Effector memory CD4-positive, alpha-beta T cell (primary cell): Measurements from ENCODE around the gene REM1.
"Not testable (repeated sequence)": the region's sequence is repeated elsewhere in the genome, so short reads cannot be mapped to it uniquely, and the experiment has no call there.

Source experiments
- DNase-seq, 3 donors: peaks; one replicate each; pipeline ENCODE4 v3.0.0-alpha.2; 2020
- H3K27ac ChIP-seq: 2 replicates; pipeline ENCODE4 v1.7.0; 2013; ENCODE audit warnings: mild to moderate bottlenecking, low read length, moderate library complexity; ENCODE audit not compliant: insufficient read depth, poor library complexity, severe bottlenecking
- H3K27me3 ChIP-seq: replicated peaks from 2 replicates; pipeline ENCODE4 v1.7.0; 2013; ENCODE audit warnings: mild to moderate bottlenecking, low read length; ENCODE audit not compliant: insufficient read depth, control insufficient read depth, poor library complexity, severe bottlenecking
- H3K36me3 ChIP-seq: 2 replicates; pipeline ENCODE4 v1.7.0; 2013; ENCODE audit warnings: mild to moderate bottlenecking, low read length, moderate library complexity; ENCODE audit not compliant: control insufficient read depth, insufficient read depth
- H3K4me1 ChIP-seq: 2 replicates; pipeline ENCODE4 v1.7.0; 2013; ENCODE audit warnings: low read length, mild to moderate bottlenecking; ENCODE audit not compliant: control insufficient read depth, insufficient read depth, poor library complexity, severe bottlenecking
- H3K4me3 ChIP-seq: 2 replicates; pipeline ENCODE4 v1.7.0; 2013; ENCODE audit warnings: low read length, low read depth, mild to moderate bottlenecking; ENCODE audit not compliant: insufficient read depth, poor library complexity, severe bottlenecking
- H3K9me3 ChIP-seq: 2 replicates; pipeline ENCODE4 v1.7.0; 2013; ENCODE audit warnings: mild to moderate bottlenecking, low read length, moderate library complexity; ENCODE audit not compliant: control insufficient read depth
- total RNA-seq, 3 donors: gene quantifications; one replicate each; lab custom pipeline; 2026; lab: John Stamatoyannopoulos, UW

The REM1 gene, protein sequence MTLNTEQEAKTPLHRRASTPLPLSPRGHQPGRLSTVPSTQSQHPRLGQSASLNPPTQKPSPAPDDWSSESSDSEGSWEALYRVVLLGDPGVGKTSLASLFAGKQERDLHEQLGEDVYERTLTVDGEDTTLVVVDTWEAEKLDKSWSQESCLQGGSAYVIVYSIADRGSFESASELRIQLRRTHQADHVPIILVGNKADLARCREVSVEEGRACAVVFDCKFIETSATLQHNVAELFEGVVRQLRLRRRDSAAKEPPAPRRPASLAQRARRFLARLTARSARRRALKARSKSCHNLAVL
- 0 reads per million in 3 donors for total RNA-seq

DNA sequence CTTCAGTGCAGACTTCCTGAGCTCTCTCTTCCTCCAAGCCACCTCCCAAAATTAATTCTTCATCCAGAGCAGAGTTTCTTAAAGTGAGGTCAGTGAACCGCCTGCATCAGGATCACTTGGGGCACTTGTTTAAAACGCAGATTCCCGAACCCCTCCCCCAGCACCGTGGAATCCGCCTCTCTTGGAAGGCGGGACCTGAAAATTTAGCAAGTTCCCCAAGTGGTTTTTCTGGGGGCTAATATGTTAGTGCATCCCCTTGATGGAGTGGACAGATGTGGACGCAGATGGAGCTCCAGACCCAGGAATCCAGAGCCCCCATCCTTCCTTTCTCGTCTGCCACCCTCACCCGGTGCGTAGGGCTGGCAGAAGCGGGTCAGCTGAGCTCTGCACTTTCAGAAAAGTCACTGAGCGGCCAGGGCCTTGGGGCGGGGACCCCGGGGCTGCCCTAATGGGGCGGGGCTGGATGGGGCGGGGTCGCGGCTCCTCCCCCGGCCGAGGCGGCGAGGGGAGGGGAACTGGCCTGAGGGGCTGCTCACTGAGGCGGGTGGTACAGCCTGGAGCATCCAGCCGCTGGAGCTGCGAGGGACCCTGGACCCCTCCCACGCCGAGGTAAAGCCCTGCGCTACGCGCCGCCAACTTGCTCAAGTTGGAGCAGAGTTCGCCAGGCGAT lies at the start of gene REM1, which contains the start of gene DEFB124:
REM1 (plus strand) TSS at position 531 of the 670 bp plus-strand sequence. CDS start 1,158 bp downstream, outside the sequence.
DEFB124 (minus strand) TSS at position 370 of the 670 bp plus-strand sequence. CDS start 2,114 bp downstream, outside the sequence.
- H3K9me3 ChIP-seq, result no peaks in the 10 kb centered on the region
- no peak within 1 kb of the TSS for H3K4me3 ChIP-seq
- H3K27me3 ChIP-seq, result peaks cover 6% of the 10 kb centered on the region
- H3K4me1 ChIP-seq, result peaks cover 3% of the 10 kb centered on the region
- no peaks in the 10 kb centered on the region for H3K36me3 ChIP-seq
- H3K27ac ChIP-seq, result no peak within 1 kb of the TSS
- no peak for DNase-seq

DNA sequence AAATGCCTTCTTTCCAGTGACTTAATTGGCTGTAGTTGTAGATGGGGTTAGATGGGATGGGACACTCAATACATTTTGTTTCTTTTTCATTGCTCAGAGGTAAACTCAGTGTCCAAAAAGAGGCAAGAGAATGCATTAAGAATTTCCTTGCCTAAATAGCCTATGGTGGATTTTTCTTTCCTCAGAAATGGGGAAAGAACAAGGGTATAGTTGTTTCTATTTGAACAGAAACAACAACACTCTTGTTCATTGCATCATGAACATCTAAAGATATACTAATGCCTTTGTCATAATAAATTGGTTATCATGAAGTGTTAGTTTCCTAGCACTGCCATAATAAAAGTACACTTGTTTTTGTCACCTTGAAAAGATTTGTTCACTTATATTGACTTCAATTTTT lies 49.3 kb upstream of the REM1 start:
- H3K27ac ChIP-seq, result no peak overlapping the region
- H3K4me3 ChIP-seq, result no peak overlapping the region
- no peaks in the 10 kb centered on the region for H3K9me3 ChIP-seq
- no peaks in the 10 kb centered on the region for H3K27me3 ChIP-seq
- no peaks in the 10 kb centered on the region for H3K4me1 ChIP-seq
- no peak for DNase-seq
- H3K36me3 ChIP-seq, result no peaks in the 10 kb centered on the region

DNA sequence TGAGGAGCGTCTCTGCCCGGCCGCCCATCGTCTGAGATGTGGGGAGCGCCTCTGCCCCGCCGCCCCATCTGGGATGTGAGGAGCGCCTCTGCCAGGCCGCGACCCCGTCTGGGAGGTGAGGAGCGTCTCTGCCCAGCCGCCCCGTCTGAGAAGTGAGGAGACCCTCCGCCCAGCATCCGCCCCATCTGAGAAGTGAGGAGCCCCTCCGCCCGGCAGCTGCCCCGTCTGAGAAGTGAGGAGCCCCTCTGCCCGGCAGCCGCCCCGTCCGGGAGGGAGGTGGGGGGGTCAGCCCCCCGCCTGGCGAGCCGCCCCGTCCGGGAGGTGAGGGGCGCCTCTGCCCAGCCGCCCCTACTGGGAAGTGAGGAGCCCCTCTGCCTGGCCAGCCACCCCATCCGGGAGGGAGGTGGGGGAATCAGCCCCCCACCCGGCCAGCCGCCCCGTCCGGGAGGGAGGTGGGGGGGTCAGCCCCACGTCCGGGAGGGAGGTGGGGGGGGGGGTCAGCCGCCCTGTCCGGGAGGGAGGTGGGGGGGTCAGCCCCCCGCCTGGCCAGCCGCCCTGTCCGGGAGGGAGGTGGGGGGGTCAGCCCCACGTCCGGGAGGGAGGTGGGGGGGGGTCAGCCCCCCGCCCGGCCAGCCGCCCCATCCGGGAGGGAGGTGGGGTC lies 48.1 kb upstream of the REM1 start:
- DNase-seq, H3K27me3 ChIP-seq, H3K36me3 ChIP-seq, H3K4me3 ChIP-seq, H3K9me3 ChIP-seq, H3K4me1 ChIP-seq, H3K27ac ChIP-seq: not testable (repeated sequence)

DNA sequence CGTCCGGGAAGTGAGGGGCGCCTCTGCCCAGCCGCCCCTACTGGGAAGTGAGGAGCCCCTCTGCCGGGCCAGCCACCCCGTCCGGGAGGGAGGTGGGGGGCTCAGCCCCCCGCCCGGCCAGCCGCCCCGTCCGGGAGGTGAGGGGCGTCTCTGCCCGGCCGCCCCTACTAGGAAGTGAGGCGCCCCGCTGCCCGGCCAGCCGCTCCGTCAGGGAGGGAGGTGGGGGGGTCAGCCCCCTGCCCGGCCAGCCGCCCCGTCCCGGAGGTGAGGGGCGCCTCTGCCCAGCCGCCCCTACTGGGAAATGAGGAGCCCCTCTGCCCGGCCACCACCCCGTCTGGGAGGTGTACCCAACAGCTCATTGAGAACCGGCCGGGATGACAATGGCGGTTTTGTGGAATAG lies 47.5 kb upstream of the REM1 start:
- not testable (repeated sequence) for H3K36me3 ChIP-seq, H3K27me3 ChIP-seq, DNase-seq, H3K27ac ChIP-seq, H3K4me1 ChIP-seq, H3K9me3 ChIP-seq, H3K4me3 ChIP-seq

DNA sequence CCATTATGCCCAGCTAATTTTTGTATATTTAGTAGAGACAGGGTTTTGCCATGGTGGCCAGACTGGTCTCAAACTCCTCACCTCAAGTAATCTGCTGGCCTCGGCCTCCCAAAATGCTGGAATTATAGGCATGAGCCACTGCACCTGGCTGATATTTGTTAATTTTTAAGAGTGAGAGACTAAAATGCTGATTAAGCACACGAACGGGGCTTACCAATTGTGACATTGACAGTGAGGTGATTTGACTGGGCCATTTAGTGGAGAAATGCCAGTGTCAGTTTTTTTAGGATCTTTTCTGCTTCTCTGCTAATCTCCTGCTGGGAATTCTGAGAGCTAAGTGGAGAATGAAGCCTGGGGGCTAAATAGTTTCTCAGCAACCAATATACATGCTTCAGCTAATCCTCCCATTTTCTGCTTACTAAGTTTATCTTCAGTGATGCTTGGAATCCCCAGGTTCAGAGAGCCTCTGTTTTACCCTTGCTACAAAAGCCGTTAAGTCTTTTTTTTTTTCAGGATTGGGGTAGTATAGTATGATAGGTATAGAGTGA lies 44.4 kb upstream of the REM1 start:
- DNase-seq, result no peak
- H3K4me3 ChIP-seq, result no peak overlapping the region
- no peak overlapping the region for H3K27ac ChIP-seq
- H3K4me1 ChIP-seq, result no peaks in the 10 kb centered on the region
- H3K27me3 ChIP-seq, result peaks cover 4% of the 10 kb centered on the region
- no peaks in the 10 kb centered on the region for H3K9me3 ChIP-seq
- H3K36me3 ChIP-seq, result no peaks in the 10 kb centered on the region

DNA sequence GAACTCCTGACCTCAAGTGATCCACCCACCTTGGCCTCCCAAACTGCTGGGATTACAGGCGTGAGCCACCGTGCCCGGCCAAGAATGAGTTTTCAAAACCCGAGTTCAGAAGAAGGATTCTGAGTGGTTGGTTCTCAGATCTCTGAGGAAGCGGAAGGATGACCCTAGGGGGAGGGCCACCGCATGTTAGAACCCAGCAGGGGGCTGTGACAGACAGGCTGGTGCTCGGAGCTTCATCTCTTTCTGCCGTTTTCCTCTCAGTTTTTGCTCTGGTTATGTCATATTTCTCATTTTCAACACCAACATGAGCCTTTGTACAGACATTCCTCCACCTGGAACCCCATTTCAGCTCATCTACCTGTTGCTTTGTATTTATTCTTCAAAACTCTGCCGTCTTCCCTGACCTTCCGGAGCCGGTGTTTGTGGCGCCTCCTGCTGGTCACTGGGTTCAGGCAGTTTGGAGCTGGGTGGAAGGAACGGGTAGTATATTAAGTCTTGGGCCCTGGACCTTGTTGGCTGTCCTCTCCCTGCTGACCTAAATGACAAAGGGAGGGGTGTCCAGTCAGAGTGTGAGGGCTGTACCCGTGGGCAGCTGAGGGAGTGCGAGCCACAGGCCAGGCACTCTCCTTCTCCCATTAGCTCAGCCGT lies 35.0 kb upstream of the REM1 start, which contains the start of gene DEFB123:
DEFB123 (plus strand) TSS at position 621 of the 648 bp plus-strand sequence. CDS start 67 bp downstream, outside the sequence.
- Histone ChIP-seq H3K36me3 (no peaks in the 10 kb centered on the region), H3K9me3 (no peaks in the 10 kb centered on the region), H3K27ac (no peak within 1 kb of the TSS), H3K4me1 (no peaks in the 10 kb centered on the region), H3K27me3 (no peaks in the 10 kb centered on the region), H3K4me3 (no peak within 1 kb of the TSS)
- no peak for DNase-seq

DNA sequence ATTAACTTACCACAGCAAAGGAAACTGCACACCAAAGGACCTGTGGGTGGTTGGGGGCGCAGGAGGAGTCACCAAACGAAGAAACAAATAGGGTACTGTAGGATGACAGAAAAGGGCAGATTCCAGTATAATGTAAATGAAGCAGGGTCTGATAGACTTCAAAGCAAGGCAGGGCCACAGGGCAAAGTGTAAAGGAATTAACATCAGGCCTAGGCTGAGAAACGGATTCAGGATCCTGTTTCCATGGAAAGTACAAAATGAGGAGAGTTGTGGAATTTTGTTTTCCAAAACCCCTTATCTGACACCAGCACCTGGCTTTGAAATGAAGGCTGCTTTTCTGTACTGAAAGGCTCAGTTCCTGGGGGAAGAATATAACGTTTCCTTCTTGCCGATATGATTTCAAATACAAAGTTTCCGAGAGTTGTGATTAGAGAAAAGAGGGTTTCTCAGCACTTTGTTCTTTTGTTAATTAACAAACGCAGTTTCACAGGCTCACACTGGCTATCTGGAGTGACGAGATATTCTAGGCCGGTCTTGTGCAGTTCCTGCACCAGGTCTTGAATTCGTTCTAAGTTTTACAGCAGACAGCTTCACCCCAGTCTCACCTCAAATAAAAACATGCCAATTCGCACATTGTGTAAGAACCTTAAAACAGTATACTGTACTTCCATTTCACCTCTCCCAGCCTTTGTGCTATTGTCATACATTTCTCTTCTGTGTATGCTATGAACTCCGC lies 28.8 kb upstream of the REM1 start:
- H3K36me3 ChIP-seq, result no peaks in the 10 kb centered on the region
- no peaks in the 10 kb centered on the region for H3K9me3 ChIP-seq
- H3K27me3 ChIP-seq, result no peaks in the 10 kb centered on the region
- H3K4me1 ChIP-seq, result no peaks in the 10 kb centered on the region
- H3K27ac ChIP-seq, result no peak overlapping the region
- no peak for DNase-seq
- no peak overlapping the region for H3K4me3 ChIP-seq

DNA sequence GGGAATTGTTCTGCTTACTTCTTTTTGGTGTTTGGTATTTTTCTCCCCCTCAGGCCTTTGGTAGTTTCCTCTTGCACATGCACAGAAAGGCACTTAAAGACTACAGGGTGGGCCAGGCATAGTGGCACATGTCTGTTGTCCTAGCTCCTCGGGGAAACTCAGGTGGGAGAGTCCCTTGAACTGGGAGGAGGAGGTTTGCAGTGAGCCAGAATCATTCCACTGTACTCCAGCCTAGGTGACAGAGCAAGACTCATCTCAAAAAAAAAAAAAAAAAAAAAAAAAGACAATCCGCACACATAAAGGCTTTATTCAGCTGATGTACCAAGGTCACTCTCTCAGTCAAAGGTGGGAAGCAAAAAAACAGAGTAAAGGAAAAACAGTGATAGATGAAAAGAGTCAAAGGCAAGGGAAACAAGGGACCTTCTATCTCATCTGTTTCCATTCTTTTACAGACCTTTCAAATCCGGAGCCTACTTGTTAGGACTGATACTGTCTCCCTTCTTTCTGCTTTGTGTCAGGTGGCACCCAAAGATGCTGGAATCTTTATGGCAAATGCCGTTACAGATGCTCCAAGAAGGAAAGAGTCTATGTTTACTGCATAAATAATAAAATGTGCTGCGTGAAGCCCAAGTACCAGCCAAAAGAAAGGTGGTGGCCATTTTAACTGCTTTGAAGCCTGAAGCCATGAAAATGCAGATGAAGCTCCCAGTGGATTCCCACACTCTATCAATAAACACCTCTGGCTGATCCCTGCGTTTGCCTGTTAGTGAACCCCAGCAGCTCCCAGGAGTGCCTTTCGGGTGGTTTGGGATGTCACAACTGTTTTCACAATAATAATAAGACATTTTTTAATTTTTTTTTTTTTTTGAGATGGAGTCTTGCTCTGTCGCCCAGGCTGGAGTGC lies 25.3 kb upstream of the REM1 start:
- Histone ChIP-seq H3K27me3 (no peaks in the 10 kb centered on the region), H3K4me1 (no peaks in the 10 kb centered on the region), H3K36me3 (no peaks in the 10 kb centered on the region), H3K27ac (no peak overlapping the region), H3K4me3 (no peak overlapping the region), H3K9me3 (no peaks in the 10 kb centered on the region)
- DNase-seq, result no peak
